Peyer's patch (tissue), 4 donors: ENCODE results near the gene MST1. TPM values are rescaled to one million over a fixed set of nuclear protein-coding genes. Genes with fewer than 3 reads are reported as not detected.

ENCODE experiments used
- DNase-seq, 3 donors: peaks; one replicate each; pipeline ENCODE4 v3.0.0-alpha.2; 2017 to 2019
- H3K27ac ChIP-seq, 4 donors: fragments of 200-600 bp; sonication (generic); one replicate each; pipeline ENCODE4 v1.5.1; 2016 to 2019
- H3K27me3 ChIP-seq, 2 donors: fragments of 200-600 bp; sonication (generic); one replicate each; pipeline ENCODE4 v1.5.1; 2019
- H3K36me3 ChIP-seq, 3 donors: fragments of 200-600 bp; sonication (generic); one replicate each; pipeline ENCODE4 v1.5.1; 2016 to 2019
- H3K4me1 ChIP-seq, 4 donors: fragments of 200-600 bp; sonication (generic); one replicate each; pipeline ENCODE4 v1.5.1; 2016 to 2019
- H3K4me3 ChIP-seq, 4 donors: fragments of 200-600 bp; sonication (generic); 1 replicate in 3 of 4; 2 replicates in 1 of 4; pipeline ENCODE4 v1.5.1; 2016 to 2019; ENCODE audit warnings: mild to moderate bottlenecking in 1 of 4
- H3K9me3 ChIP-seq, 4 donors: fragments of 200-600 bp; sonication (generic); one replicate each; pipeline ENCODE4 v1.5.1; 2016 to 2019; ENCODE audit warnings: mild to moderate bottlenecking in 1 of 4
- POLR2A ChIP-seq, 2 donors: fragments of 450-650 bp; IDR thresholded peaks; one replicate each; pipeline ENCODE4 v1.5.1; 2017; ENCODE audit warnings: antibody characterized with exemption in 2 of 2, mild to moderate bottlenecking in 2 of 2, moderate library complexity in 2 of 2
- total RNA-seq, 4 donors: library from RNA; depleted of rRNA; stranded (reverse); fragments of >200 nt; gene quantifications; one replicate each; pipeline ENCODE4 v1.1.0, GENCODE V29; 2016
- TF ChIP-seq, protein P1 (sequence below), 6 experiments: fragments of 450-650 bp in 4 of 6; fragments of 200-600 bp in 2 of 6; sonication (generic) in 1 of 6; IDR thresholded peaks; one replicate each; pipeline ENCODE4 v1.5.1; 2017 to 2019; ENCODE audit warnings: antibody characterized with exemption in 6 of 6, mild to moderate bottlenecking in 3 of 6, moderate library complexity in 1 of 6

The MST1 gene
- total RNA-seq, 4 donors from 2014 or later = 52.0 to 156 (median 93.3) TPM

DNA sequence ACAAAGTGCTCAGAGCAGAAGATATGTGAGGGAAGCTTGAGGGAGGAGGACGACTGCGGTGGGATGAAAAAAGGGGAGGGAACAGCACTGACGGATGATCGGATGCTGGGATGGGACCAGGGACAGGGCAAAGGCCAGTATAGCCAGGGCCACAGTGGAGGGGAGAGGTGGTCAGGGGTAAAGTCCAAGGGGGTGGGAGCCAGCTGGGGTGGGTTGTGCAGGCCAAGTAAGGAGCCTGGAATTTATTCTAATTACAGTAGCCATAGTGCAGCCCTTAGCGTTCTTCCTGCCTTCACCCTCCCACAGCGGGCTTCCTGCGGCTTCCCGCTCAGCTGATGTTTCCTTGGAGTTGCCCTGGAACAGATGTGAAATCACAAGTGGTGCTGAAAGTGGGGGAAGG, 22.7 kb downstream of the MST1 start:
- no peak for DNase-seq
- Histone ChIP-seq H3K27ac (no peak overlapping the region), H3K4me3 (no peak overlapping the region), H3K9me3 (no peaks in the 10 kb centered on the region), H3K36me3 (no peaks in the 10 kb centered on the region), H3K4me1 (no peaks in the 10 kb centered on the region), H3K27me3 (no peaks in the 10 kb centered on the region)
- TF ChIP-seq, protein P1, sequence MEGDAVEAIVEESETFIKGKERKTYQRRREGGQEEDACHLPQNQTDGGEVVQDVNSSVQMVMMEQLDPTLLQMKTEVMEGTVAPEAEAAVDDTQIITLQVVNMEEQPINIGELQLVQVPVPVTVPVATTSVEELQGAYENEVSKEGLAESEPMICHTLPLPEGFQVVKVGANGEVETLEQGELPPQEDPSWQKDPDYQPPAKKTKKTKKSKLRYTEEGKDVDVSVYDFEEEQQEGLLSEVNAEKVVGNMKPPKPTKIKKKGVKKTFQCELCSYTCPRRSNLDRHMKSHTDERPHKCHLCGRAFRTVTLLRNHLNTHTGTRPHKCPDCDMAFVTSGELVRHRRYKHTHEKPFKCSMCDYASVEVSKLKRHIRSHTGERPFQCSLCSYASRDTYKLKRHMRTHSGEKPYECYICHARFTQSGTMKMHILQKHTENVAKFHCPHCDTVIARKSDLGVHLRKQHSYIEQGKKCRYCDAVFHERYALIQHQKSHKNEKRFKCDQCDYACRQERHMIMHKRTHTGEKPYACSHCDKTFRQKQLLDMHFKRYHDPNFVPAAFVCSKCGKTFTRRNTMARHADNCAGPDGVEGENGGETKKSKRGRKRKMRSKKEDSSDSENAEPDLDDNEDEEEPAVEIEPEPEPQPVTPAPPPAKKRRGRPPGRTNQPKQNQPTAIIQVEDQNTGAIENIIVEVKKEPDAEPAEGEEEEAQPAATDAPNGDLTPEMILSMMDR (IDR thresholded peaks at IDR 0.05) = no peak

DNA sequence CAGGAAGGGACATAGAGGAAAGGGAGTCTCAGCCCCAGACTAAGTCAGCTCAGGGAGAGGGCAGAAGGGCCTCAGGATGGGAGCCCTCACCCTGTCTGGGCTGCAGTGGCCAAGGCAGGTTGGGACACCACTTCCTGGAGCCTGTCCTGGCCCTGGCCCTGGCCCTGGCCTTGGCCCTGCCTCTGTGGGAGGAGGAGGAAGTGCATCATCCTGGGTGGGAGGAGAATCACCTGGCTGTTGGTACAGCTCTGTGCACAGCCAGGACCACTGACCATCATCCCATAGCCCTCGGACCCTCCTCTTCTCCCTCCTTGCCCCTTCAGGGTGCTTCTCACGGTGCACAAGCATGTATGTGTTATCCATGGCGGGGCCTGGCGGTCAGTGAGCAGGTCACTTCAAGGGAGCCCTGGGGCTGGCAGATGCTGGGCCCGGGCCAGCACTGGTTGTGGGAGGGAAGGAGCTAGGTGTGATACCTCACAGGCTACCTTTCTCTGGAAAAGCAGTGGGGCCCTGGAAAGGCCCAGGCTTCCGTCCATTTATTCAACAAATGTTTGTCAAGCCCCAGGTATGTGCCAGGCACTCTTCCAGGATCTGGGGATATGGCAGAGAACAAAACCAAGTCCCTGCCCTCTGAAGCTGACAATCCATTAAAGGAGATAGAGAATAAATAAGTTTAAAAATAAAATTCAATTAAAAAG, 23.3 kb downstream of the MST1 start:
- TF ChIP-seq, protein P1 (IDR thresholded peaks at IDR 0.05) = no peak
- TF ChIP-seq POLR2A (IDR thresholded peaks at IDR 0.05) = no peak
- no peaks in the 10 kb centered on the region for H3K9me3 ChIP-seq
- no peaks in the 10 kb centered on the region for H3K4me1 ChIP-seq
- no peak overlapping the region for H3K27ac ChIP-seq
- H3K36me3 ChIP-seq = no peaks in the 10 kb centered on the region
- no peak for DNase-seq
- H3K4me3 ChIP-seq = no peak overlapping the region
- no peaks in the 10 kb centered on the region for H3K27me3 ChIP-seq

DNA sequence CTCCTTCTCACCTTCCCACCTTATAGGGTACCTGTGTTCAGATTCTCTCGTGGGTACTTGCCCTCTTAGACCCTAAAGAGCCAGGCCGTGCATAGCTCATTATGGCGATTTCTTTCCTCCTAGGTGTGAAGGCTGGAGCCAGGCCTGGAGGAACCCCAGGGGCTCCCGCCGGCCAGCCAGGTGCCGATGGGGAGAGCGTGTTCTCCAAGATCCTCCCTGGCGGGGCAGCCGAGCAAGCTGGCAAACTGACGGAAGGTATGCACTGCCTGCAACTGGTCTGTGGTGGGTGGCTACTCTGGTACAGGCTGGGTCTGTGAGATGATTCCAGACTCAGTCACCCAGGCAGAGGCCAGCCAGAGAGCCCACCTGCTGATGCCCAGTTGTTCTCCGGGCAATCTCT, 25.0 kb downstream of the MST1 start:
- Histone ChIP-seq H3K36me3 (no peaks in the 10 kb centered on the region), H3K9me3 (no peaks in the 10 kb centered on the region), H3K4me3 (no peak overlapping the region), H3K27me3 (no peaks in the 10 kb centered on the region), H3K27ac (no peak overlapping the region), H3K4me1 (no peaks in the 10 kb centered on the region)
- TF ChIP-seq, protein P1 (IDR thresholded peaks at IDR 0.05) = no peak
- TF ChIP-seq POLR2A (IDR thresholded peaks at IDR 0.05) = no peak
- no peak for DNase-seq

DNA sequence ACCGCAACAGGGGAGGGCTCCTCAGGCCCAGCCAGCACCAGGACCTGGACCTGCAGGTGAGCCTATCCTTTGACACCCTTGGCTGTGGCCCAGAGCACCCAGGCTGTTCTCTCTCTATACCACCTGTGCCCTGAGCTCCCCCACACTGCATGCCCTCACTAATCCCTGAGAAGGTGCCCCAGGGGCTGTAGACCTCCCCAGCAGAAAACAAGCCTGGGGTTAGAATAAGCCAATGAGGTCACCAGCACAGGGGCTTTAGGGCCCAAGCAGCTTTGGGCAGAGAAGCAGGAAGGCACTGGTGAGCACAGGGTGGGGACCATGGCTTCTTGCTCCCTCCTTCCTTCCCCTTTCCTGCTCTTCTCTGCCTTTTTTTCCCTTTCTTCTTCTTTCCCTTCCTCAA, 25.4 kb downstream of the MST1 start:
- Histone ChIP-seq H3K4me1 (no peaks in the 10 kb centered on the region), H3K27me3 (no peaks in the 10 kb centered on the region)

DNA sequence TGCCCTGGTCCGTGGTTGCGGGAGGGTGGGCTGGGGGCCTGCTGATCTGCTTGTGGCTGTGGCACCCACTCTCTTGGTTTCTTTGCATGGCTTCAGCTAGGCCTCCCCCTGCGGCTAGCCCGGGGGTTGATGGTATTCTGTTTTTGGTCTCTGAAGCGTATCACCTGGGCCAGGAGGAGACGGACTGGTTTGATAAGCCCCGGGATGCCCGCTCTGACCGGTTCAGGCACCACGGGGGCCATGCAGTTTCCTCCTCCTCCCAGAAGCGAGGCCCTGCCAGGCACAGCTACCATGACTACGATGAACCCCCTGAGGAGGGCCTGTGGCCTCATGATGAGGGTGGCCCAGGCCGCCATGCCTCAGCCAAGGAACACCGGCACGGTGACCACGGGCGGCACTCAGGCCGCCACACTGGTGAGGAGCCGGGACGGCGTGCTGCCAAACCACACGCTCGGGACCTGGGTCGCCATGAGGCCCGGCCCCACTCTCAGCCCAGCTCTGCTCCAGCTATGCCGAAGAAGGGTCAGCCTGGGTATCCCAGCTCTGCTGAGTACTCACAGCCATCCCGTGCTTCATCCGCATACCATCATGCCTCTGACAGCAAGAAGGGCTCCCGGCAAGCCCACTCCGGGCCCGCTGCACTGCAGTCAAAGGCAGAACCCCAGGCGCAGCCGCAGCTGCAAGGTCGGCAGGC, 26.4 kb downstream of the MST1 start:
- H3K27me3 ChIP-seq = no peaks in the 10 kb centered on the region

More for the DNA sequence above, 25.4 kb downstream of the MST1 start:
- Histone ChIP-seq H3K27ac (no peak overlapping the region), H3K4me3 (no peak overlapping the region), H3K36me3 (no peaks in the 10 kb centered on the region), H3K9me3 (no peaks in the 10 kb centered on the region)
- TF ChIP-seq, protein P1 (IDR thresholded peaks at IDR 0.05) = no peak
- no peak for TF ChIP-seq POLR2A (IDR thresholded peaks at IDR 0.05)
- DNase-seq = no peak

More for the DNA sequence above, 26.4 kb downstream of the MST1 start:
- Histone ChIP-seq H3K27ac (no peak overlapping the region), H3K9me3 (no peaks in the 10 kb centered on the region), H3K36me3 (no peaks in the 10 kb centered on the region), H3K4me3 (no peak overlapping the region), H3K4me1 (no peaks in the 10 kb centered on the region)
- no peak for TF ChIP-seq POLR2A (IDR thresholded peaks at IDR 0.05)
- TF ChIP-seq, protein P1 (IDR thresholded peaks at IDR 0.05) = no peak
- DNase-seq = no peak
